OCI-M1 (cell line): ENCODE measurements around the gene RABGAP1L.
A peak's percentile ranks its signal among the peaks of the same experiment; 100 is the strongest.
"Not testable (repeated sequence)": the region's sequence is repeated elsewhere in the genome, so short reads cannot be mapped to it uniquely, and the experiment has no call there.

Experiments used
- DNase-seq: peaks from one replicate; lab custom pipeline; 2025; lab: John Stamatoyannopoulos, UW

Gene RABGAP1L

GRCh38 chr1:174366946-174367345 lies 207.6 kb downstream of the RABGAP1L start:
- DNase-seq = no peak

- no peak for DNase-seq
Measured at GRCh38 chr1:174367892-174368291, 208.6 kb downstream of the RABGAP1L start.

GRCh38 chr1:174376030-174376429 lies 216.7 kb downstream of the RABGAP1L start:
- DNase-seq = no peak

GRCh38 chr1:174391716-174392115 lies 232.4 kb downstream of the RABGAP1L start:
- DNase-seq = no peak

GRCh38 chr1:174393885-174394284 lies 234.6 kb downstream of the RABGAP1L start:
- DNase-seq = no peak

GRCh38 chr1:174397261-174397660 lies 237.9 kb downstream of the RABGAP1L start:
- no peak for DNase-seq

GRCh38 chr1:174398246-174398645 lies 238.9 kb downstream of the RABGAP1L start:
- DNase-seq = no peak

- no peak for DNase-seq
Measured at GRCh38 chr1:174399211-174399610, 239.9 kb downstream of the RABGAP1L start.

- no peak for DNase-seq
Measured at GRCh38 chr1:174401075-174401474, 241.8 kb downstream of the RABGAP1L start.

- no peak for DNase-seq
Measured at GRCh38 chr1:174405219-174405618, 245.9 kb downstream of the RABGAP1L start.

GRCh38 chr1:174406421-174406820 lies 247.1 kb downstream of the RABGAP1L start:
- no peak for DNase-seq

GRCh38 chr1:174407665-174408064 lies 248.3 kb downstream of the RABGAP1L start:
- no peak for DNase-seq

GRCh38 chr1:174408146-174408545 lies 248.8 kb downstream of the RABGAP1L start:
- DNase-seq = no peak

GRCh38 chr1:174409801-174410200 lies 250.5 kb downstream of the RABGAP1L start:
- DNase-seq = not testable (repeated sequence)

- DNase-seq = peak; percentile 93
Measured at GRCh38 chr1:174413632-174414031, 254.3 kb downstream of the RABGAP1L start.

- DNase-seq = peak; percentile 79
Measured at GRCh38 chr1:174414203-174414602, 254.9 kb downstream of the RABGAP1L start.

GRCh38 chr1:174415506-174415905 lies 256.2 kb downstream of the RABGAP1L start:
- no peak for DNase-seq

- DNase-seq = no peak
Measured at GRCh38 chr1:174417921-174418320, 258.6 kb downstream of the RABGAP1L start.

- DNase-seq = no peak
Measured at GRCh38 chr1:174425121-174425520, 265.8 kb downstream of the RABGAP1L start.

- DNase-seq = no peak
Measured at GRCh38 chr1:174426153-174426552, 266.8 kb downstream of the RABGAP1L start.

GRCh38 chr1:174428033-174428432 lies 268.7 kb downstream of the RABGAP1L start:
- peak; percentile 42 for DNase-seq

GRCh38 chr1:174428739-174429138 lies 269.4 kb downstream of the RABGAP1L start:
- no peak for DNase-seq

GRCh38 chr1:174433451-174433850 lies 274.1 kb downstream of the RABGAP1L start:
- DNase-seq = no peak

GRCh38 chr1:174445351-174445750 lies 286.0 kb downstream of the RABGAP1L start:
- no peak for DNase-seq

GRCh38 chr1:174445817-174446216 lies 286.5 kb downstream of the RABGAP1L start:
- DNase-seq = no peak
